ENCODE results near the gene FBXL13.
"Not testable (repeated sequence)": the region's sequence is repeated elsewhere in the genome, so short reads cannot be mapped to it uniquely, and the experiment has no call there.

- not testable (repeated sequence) for TF ChIP-seq CTCF, POLR2A (IDR thresholded peaks at IDR 0.05)
Measured at GRCh38 chr7:102780926-102781325, 293.7 kb downstream of the FBXL13 start.
